AG08396 (cell line): ENCODE data around the gene CCBE1.
"Not testable (repeated sequence)": the region's sequence is repeated elsewhere in the genome, so short reads cannot be mapped to it uniquely, and the experiment has no call there.

Experiments used
- DNase-seq: peaks from one replicate; pipeline ENCODE4 v3.0.0; 2012; ENCODE audit warnings: low spot score, mixed read lengths

The CCBE1 gene

GRCh38 chr18:59715445-59715844 lies 18.2 kb upstream of the CCBE1 start:
- DNase-seq = no peak

DNA sequence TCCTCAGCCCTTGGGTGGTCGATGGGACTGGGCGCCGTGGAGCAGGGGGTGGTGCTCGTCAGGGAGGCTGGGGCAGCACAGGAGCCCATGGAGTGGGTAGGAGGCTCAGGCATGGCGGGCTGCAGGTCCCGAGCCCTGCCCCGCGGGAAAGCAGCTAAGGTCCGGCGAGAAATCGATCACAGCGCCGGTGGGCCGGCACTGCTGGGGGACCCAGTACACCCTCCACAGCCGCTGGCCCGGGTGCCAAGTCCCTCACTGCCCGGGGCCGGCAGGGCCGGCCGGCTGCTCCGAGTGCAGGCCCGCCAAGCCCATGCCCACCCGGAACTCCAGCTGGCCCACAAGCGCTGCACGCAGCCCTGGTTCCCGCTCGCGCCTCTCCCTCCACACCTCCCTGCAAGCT lies 16.9 kb upstream of the CCBE1 start:
- DNase-seq = not testable (repeated sequence)

DNA sequence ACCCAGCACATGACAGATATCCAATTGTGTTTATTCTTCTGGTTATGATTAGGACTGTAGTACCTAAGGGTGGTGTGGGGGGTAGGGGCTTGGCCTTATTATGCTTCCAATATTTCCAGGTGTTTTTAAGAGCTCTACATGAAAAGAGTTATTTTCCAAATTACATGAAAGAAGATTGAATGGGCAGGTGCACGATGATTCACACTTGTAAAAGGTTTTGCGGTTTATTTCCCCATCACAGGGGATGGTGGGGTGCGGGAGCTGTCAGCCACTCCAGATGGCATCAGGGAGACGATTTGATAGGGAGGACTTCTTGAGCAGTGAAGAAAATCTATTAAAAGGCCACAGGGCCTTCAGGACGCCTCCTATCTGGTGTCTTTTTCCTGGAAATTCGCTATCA lies 15.1 kb upstream of the CCBE1 start:
- DNase-seq = no peak

GRCh38 chr18:59708988-59709387 lies 11.8 kb upstream of the CCBE1 start:
- DNase-seq = no peak

DNA sequence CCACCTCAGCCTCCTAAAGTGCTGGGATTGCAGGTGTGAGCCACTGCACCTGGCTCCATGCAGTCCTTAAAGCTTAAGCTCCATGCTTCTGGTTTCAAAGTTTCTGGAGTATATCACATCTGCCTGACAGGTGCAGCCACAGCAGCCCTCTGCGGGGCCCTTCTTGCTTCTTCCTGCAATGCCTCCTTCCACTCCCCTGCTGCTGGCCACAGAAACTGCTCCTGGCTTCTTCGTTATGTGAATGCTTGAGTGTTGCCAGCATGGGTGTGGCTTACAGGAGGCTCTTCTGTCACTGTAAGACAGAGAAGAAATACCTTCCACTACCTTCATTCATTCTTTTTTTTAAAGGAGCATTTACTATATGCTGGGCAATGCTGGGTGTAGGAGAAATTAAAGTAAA lies 10.1 kb upstream of the CCBE1 start:
- DNase-seq = no peak

GRCh38 chr18:59706499-59706898 lies 9.3 kb upstream of the CCBE1 start:
- no peak for DNase-seq

GRCh38 chr18:59705145-59705544 lies 7.9 kb upstream of the CCBE1 start:
- no peak for DNase-seq

- no peak for DNase-seq
Observed at GRCh38 chr18:59704146-59704545, 6.9 kb upstream of the CCBE1 start.

GRCh38 chr18:59701272-59701671 lies 4.0 kb upstream of the CCBE1 start:
- no peak for DNase-seq

DNA sequence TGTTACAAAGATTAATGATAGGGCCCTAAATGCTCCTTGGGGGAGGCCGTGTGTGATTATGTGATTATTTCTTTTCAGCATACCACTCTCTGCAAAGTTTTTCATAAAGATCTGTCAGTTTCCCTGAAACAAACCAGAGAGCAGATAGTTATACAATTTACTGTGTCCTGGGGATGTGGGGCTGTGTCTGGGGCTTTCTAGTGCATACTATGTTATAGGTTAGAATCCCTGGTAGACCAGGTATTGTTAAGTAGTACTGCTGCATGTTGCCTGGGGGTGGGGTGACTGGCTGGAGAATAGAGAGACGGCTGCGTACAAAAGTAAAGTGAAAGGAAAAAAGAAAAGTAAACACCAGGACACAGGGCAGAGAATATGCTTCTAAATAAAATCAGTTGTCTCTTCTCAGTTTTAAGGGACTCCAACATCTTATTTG lies 3.3 kb upstream of the CCBE1 start:
- no peak for DNase-seq

DNA sequence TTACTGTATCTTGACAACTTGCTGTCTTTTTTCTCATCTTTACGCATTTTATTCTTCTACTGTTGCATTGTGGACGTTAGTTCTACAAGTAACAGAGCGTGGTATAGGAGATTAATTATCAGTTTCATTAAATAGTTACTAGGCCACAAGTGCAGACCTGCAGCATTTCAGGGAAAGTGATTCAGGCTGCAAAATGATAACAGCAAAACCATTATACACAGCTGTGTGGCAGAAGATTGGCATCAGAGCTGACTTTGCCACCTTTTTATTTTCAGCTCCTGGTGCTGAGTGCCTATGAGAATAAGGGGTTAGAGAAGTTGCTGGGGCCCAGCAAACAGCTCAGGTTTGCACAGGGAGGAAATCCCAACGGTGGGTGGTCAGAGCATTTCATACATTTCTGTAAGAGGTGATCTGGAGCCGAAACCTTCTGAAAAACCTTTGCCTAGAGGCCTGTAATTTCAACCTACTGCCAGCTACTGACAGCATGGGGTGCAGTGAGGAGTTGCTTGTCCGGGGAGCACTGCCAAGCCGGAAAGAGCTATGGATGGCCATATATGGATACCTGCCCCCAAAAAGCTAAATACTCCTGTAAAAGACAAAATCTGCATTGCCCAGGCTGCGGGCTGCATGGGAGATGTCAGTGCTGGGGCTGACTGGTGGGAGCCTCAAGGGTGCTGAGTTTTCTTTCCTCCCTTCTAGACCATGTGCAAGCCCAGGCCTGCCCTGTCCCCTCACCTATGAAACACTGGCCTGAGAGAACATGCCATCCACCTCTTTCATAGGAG lies 2.7 kb upstream of the CCBE1 start:
- no peak for DNase-seq

- no peak for DNase-seq
Observed at GRCh38 chr18:59699061-59699460, 1.8 kb upstream of the CCBE1 start.

GRCh38 chr18:59696311-59697235 lies 650 bp downstream of the CCBE1 start:
- DNase-seq = no peak

DNA sequence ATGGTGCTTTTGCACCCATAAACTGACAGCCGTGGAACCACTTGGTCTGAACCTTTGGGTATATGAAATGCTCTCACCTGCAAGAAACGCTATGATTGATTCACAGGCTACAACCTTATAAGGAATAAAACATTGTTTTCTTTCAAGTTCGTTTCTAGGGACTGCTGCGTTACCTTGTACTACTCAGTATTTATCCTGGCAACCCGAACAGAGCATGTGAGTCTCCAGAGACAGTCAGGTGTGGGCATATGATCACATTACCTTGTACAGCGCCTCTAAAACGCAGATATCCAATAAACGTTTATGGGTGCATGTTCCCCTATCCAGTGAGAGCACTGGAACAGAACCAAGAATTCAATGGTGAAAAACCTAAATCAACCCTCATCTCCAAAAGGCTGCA lies 1.7 kb downstream of the CCBE1 start:
- DNase-seq = no peak

DNA sequence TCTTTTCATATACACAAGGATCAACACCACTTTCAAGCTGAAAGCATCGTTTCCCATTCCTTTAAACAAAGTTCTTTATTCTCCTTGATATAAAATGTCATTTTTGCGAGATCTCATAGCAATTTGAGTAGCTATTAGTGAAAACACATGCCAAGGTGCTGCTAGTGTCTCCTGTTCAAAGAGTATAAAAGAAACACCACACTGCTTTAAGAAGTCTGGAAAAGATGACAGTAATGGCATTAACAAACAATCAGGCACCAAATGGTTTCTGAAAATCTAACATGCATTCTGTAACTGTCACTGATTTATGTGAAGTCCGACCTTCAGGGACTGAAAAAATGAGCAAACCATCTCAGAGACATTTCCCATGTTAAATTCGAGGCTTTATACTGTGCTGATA lies 2.4 kb downstream of the CCBE1 start:
- DNase-seq = no peak

DNA sequence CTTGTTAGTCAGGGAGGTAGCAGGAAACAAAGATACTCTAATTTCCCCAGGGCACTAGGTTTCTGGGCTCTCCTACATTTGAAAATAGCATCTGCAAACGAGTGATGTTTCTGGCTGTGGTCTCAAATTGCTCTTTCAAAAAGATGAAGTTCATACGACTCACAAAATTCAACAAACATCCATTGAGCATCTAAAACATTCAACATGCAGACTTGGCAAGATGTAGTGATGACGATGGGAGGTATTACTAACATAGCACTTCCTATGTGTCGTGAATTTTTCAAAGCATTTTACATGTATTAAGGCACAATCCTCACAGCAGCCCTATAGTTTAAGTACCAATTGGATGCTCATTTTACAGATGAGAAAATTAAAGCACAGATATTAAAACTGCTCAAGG lies 5.2 kb downstream of the CCBE1 start:
- DNase-seq = no peak

- peak; percentile 59 for DNase-seq
Observed at GRCh38 chr18:59690996-59691395, 6.2 kb downstream of the CCBE1 start.

- DNase-seq = no peak
Observed at GRCh38 chr18:59690186-59690982, 6.8 kb downstream of the CCBE1 start.

- DNase-seq = no peak
Observed at GRCh38 chr18:59689756-59690155, 7.5 kb downstream of the CCBE1 start.

GRCh38 chr18:59686260-59686659 lies 11.0 kb downstream of the CCBE1 start:
- no peak for DNase-seq

- no peak for DNase-seq
Observed at GRCh38 chr18:59685501-59685900, 11.7 kb downstream of the CCBE1 start.

- no peak for DNase-seq
Observed at GRCh38 chr18:59684777-59685176, 12.4 kb downstream of the CCBE1 start.
